ENCODE results near the gene NBL1.

DNA sequence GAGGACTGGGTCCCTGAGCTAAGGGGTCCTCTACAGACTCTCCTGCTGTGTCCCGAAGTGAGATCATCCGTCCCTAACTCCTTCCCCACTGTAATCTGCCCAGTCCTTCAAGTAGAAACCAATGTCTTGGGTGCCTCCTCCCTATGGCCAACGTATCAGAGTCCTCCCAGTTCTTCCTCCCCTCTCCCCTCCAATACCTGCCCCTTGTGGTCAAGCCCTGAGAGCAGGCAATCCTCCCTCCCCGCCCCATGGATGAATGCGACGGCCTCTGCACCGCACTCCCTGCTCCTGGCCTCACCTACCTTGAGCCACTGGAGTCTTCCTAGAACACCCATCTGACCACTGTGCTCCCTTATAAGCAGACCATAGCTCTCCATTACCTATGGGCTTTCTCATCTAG is 51.7 kb downstream of the NBL1 start:
- TF ChIP-seq, protein P1, sequence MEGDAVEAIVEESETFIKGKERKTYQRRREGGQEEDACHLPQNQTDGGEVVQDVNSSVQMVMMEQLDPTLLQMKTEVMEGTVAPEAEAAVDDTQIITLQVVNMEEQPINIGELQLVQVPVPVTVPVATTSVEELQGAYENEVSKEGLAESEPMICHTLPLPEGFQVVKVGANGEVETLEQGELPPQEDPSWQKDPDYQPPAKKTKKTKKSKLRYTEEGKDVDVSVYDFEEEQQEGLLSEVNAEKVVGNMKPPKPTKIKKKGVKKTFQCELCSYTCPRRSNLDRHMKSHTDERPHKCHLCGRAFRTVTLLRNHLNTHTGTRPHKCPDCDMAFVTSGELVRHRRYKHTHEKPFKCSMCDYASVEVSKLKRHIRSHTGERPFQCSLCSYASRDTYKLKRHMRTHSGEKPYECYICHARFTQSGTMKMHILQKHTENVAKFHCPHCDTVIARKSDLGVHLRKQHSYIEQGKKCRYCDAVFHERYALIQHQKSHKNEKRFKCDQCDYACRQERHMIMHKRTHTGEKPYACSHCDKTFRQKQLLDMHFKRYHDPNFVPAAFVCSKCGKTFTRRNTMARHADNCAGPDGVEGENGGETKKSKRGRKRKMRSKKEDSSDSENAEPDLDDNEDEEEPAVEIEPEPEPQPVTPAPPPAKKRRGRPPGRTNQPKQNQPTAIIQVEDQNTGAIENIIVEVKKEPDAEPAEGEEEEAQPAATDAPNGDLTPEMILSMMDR (IDR thresholded peaks at IDR 0.05; ENCODE audit: low read depth, low read length): no peak
- TF ChIP-seq POLR2A (IDR thresholded peaks at IDR 0.05; ENCODE audit: extremely low read depth, insufficient read length): no peak
- TF ChIP-seq, protein P2, sequence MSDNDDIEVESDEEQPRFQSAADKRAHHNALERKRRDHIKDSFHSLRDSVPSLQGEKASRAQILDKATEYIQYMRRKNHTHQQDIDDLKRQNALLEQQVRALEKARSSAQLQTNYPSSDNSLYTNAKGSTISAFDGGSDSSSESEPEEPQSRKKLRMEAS (IDR thresholded peaks at IDR 0.05; ENCODE audit: low read depth, low read length): no peak

Data from NB4 (cell line).